C4-2B (cell line): ENCODE measurements around the gene SGPL1.

Experiments used
- CTCF ChIP-seq: fragments of 450-650 bp; conservative IDR thresholded peaks from 2 replicates; pipeline ENCODE4 v1.5.1; 2017; ENCODE audit warnings: mild to moderate bottlenecking
- ZFX ChIP-seq: fragments of 450-650 bp; IDR thresholded peaks from 2 replicates; pipeline ENCODE4 v1.6.1; 2017

DNA sequence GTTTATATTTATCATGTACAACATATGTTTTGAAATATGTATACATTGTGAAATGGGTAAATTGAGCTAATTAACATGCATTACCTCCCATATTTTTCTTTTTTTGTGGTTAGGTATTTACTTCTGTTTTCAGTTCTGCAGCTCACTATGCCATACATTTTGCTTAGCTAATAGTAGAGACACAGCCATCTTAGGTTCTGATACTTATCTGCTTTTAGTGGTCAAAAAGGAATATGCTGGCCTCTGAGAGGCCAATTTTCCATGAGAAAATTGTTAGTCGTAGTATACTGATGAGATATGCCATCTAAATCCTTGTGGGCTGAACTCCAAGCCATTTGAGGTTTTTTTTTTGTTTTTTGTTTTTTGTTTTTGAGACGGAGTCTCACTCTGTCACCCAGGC, 31.0 kb downstream of the SGPL1 start:
- TF ChIP-seq CTCF (no peak), ZFX (no peak)
